HUES64 (cell line): ENCODE measurements around the gene ECHDC3.

Experiments
- H3K27ac ChIP-seq: 2 replicates; pipeline ENCODE4 v1.7.0; 2013; ENCODE audit warnings: low read depth, low read length, inconsistent platforms
- H3K27me3 ChIP-seq: 2 replicates; pipeline ENCODE4 v1.6.1; 2013; ENCODE audit warnings: mild to moderate bottlenecking, low read length; ENCODE audit not compliant: insufficient read depth
- H3K36me3 ChIP-seq: 2 replicates; pipeline ENCODE4 v1.6.1; 2013; ENCODE audit warnings: mild to moderate bottlenecking, low read length; ENCODE audit not compliant: insufficient read depth
- H3K4me1 ChIP-seq: 2 replicates; pipeline ENCODE4 v1.6.1; 2013; ENCODE audit warnings: mild to moderate bottlenecking, low read length, moderate library complexity; ENCODE audit not compliant: insufficient read depth
- H3K4me3 ChIP-seq: 2 replicates; pipeline ENCODE4 v1.5.1; 2013; ENCODE audit warnings: mild to moderate bottlenecking, low read length, moderate library complexity
- H3K9ac ChIP-seq: 2 replicates; pipeline ENCODE4 v1.6.1; 2013; ENCODE audit warnings: mild to moderate bottlenecking, low read depth, low read length
- H3K9me3 ChIP-seq: 2 replicates; pipeline ENCODE4 v1.6.1; 2013; ENCODE audit warnings: low read depth, low read length; ENCODE audit not compliant: insufficient read depth
- WGBS: fragments of 150-250, 120-280 bp; methylation state at CpG from one replicate; pipeline ENCODE4 v1.1.7; 2013; ENCODE audit warnings: missing lambda C conversion rate; 5-methylcytosine and 5-hydroxymethylcytosine counted together

Gene ECHDC3

DNA sequence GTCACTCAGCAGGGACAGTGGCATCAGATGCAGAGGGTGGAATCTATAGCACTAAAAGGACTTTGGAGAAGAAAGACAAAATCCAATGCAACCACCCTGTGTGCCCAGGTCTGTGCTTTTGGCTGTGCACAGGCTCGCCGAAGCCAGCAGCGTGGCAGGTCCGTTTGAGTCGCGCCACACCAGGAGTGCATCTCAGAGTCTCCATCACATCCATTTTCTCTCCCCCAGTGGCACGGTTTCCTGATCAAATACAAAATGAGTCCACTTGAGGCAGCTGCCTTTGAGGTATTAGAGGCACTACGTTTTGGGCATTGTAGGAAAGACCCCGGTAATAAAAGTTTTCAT is 57.5 kb downstream of the ECHDC3 start:
- Histone ChIP-seq H3K27ac (no peak overlapping the region), H3K27me3 (no peaks in the 10 kb centered on the region), H3K4me3 (no peak overlapping the region), H3K4me1 (peaks cover 3% of the 10 kb centered on the region; the same call in 1 of the 2 replicates), H3K9ac (no peak overlapping the region), H3K9me3 (no peaks in the 10 kb centered on the region), H3K36me3 (no peaks in the 10 kb centered on the region)
- WGBS: 93% methylated on average over 9 of the region's 9 CpGs

DNA sequence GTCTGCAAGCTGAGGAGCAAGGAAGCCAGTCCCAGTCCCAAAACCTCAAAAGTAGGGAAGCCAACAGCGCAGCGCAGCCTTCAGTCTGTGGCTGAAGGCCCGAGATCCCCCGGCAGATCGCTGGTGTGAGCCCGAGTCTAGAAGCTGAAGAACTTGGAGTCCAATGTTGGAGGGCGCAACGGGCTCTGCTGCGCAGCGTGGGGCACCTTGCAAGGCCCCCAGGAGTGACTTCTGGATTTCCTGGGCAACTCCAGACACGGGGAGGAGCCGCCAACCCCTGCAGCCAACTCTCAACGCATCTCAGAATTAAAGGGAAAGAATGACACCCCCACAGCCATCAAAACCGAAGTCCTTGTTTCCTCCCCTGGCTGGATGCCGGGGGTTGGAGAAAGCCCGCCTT is 62.2 kb downstream of the ECHDC3 start:
- no peaks in the 10 kb centered on the region for H3K36me3 ChIP-seq
- no peak overlapping the region for H3K27ac ChIP-seq
- no peaks in the 10 kb centered on the region for H3K27me3 ChIP-seq
- H3K4me1 ChIP-seq: no peaks in the 10 kb centered on the region
- no peak overlapping the region for H3K9ac ChIP-seq
- 94% methylated on average over 16 of the region's 16 CpGs for WGBS
- H3K9me3 ChIP-seq: no peaks in the 10 kb centered on the region
- H3K4me3 ChIP-seq: no peak overlapping the region

DNA sequence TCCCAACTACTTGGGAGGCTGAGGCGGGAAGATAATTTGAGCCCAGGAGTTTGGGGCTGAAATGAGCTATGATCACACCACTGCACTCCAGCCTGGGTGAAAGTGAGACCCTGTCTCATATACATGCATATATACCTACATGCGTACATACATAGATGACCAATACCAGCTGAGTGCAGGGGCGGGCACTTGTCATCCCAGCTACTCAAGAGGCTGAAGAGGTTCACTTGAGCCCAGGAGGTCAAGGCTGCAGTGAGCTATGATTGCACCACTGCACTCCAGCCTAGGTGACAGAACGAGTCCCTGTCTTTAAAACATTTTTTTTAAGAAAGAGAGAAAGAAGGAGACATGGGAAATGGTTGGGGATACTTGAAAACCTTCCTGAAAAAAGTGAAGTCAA is 63.6 kb downstream of the ECHDC3 start:
- Histone ChIP-seq H3K27me3 (no peaks in the 10 kb centered on the region), H3K9ac (no peak overlapping the region), H3K9me3 (no peaks in the 10 kb centered on the region), H3K4me3 (no peak overlapping the region), H3K36me3 (no peaks in the 10 kb centered on the region), H3K4me1 (no peaks in the 10 kb centered on the region), H3K27ac (no peak overlapping the region)
- 91% methylated on average over 4 of the region's 4 CpGs for WGBS

DNA sequence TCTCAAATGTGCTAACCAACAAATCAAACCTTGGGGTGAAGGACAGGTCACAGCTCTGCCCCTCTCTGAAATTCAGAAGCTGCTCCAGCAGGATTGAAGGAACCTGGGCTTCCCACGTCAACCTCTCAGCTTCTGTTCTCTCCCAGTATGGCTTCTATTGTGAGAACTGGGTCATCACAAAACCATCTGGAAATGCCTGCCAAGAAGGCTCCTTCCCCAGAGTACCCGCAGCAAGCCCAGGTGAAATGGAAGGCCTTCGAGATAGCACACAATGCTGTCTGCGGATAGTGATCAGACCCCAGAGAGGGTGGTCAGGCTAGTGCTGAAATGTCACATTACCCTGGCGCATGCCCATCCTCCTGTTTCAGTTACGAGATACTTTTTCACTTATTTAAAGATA is 64.5 kb downstream of the ECHDC3 start:
- Histone ChIP-seq H3K27me3 (no peaks in the 10 kb centered on the region), H3K36me3 (no peaks in the 10 kb centered on the region), H3K4me1 (no peaks in the 10 kb centered on the region), H3K9me3 (no peaks in the 10 kb centered on the region), H3K9ac (no peak overlapping the region), H3K4me3 (no peak overlapping the region), H3K27ac (no peak overlapping the region)
- 93% methylated on average over 6 of the region's 6 CpGs for WGBS

- Histone ChIP-seq H3K27ac (no peak overlapping the region), H3K4me1 (no peaks in the 10 kb centered on the region), H3K9ac (no peak overlapping the region), H3K27me3 (no peaks in the 10 kb centered on the region), H3K9me3 (no peaks in the 10 kb centered on the region), H3K36me3 (no peaks in the 10 kb centered on the region), H3K4me3 (no peak overlapping the region)
- WGBS: 92% methylated on average over 5 of the region's 5 CpGs
Measured at GRCh38 chr10:11808808-11809207, 66.6 kb downstream of the ECHDC3 start.

DNA sequence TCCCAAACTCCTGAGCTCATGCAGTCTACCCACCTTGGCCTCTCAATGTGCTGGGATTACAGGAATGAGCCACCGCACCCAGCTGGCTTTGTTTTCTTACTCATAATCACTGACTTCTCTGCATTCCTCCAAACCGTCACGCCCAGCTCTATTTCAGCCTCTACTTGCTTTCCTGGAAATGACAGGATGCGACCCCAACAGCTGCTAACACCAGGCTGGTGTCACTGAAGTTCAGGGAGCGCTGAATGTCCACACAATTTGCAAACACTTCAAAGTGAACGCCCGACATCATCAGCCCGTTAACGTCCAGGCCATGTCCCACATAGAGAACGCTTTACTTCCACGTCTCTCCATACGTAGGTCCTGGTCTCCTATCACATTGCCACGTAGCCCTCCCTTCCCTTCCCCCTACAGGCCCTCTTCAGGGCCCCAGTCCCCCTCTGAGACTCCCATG is 68.2 kb downstream of the ECHDC3 start:
- no peak overlapping the region for H3K27ac ChIP-seq
- no peaks in the 10 kb centered on the region for H3K4me1 ChIP-seq
- WGBS: 80% methylated on average over 13 of the region's 13 CpGs
- no peak overlapping the region for H3K4me3 ChIP-seq
- H3K9me3 ChIP-seq: no peaks in the 10 kb centered on the region
- H3K36me3 ChIP-seq: no peaks in the 10 kb centered on the region
- no peaks in the 10 kb centered on the region for H3K27me3 ChIP-seq
- no peak overlapping the region for H3K9ac ChIP-seq

GRCh38 chr10:11810973-11811372 is 68.8 kb downstream of the ECHDC3 start:
- 95% methylated on average over 6 of the region's 6 CpGs for WGBS

DNA sequence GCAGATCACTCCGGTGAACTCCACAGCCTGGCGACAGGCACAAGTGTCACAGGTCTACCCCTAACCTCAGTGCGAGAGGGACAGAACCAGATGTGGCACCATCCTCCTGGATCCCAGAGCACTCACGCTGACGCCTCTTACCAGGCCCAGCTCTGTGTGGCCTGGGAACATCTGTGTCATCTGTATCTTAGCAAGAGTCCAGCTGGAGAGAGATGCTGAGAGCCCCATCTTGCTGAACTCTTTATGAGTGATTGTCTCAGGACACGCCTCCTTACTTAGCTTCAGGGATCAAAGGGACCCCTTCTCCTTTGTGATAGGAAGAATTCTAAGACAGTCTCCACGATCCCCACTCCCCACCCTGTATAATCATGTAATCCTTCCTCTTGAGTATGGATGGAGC is 71.0 kb downstream of the ECHDC3 start:
- Histone ChIP-seq H3K4me3 (no peak overlapping the region), H3K27ac (no peak overlapping the region), H3K9me3 (no peaks in the 10 kb centered on the region), H3K27me3 (no peaks in the 10 kb centered on the region), H3K4me1 (no peaks in the 10 kb centered on the region), H3K9ac (no peak overlapping the region), H3K36me3 (no peaks in the 10 kb centered on the region)
- 92% methylated on average over 7 of the region's 7 CpGs for whole genome bisulfite sequencing

More at GRCh38 chr10:11810973-11811372, 68.8 kb downstream of the ECHDC3 start:
- Histone ChIP-seq H3K36me3 (no peaks in the 10 kb centered on the region), H3K4me3 (no peak overlapping the region), H3K27me3 (no peaks in the 10 kb centered on the region), H3K4me1 (no peaks in the 10 kb centered on the region), H3K9ac (no peak overlapping the region), H3K9me3 (no peaks in the 10 kb centered on the region), H3K27ac (no peak overlapping the region)
